AG09309 (cell line): ENCODE data around the gene COX7B2.

Source experiments
- DNase-seq: peaks from one replicate; pipeline ENCODE4 v3.0.0-alpha.2; 2010; ENCODE audit warnings: low read depth
- H3K4me3 ChIP-seq: 2 replicates; pipeline ENCODE4 v1.5.1; 2011; ENCODE audit warnings: mild to moderate bottlenecking, low read depth, low read length, moderate library complexity; ENCODE audit not compliant: control insufficient read depth
- TF ChIP-seq, protein P1 (sequence below): IDR thresholded peaks from 2 replicates; pipeline ENCODE4 v1.5.1; 2011; ENCODE audit warnings: mild to moderate bottlenecking, low read depth, low read length, inconsistent platforms; ENCODE audit not compliant: insufficient read depth, control insufficient read depth; ENCODE audit errors: missing control alignments

Gene COX7B2, protein sequence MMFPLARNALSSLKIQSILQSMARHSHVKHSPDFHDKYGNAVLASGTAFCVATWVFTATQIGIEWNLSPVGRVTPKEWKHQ

GRCh38 chr4:46909078-46909477 is at the start of gene COX7B2:
TSS of gene COX7B2 (minus strand) at chr4:46909245. CDS start at chr4:46735192, 174,053 bp downstream.
- no peak within 1 kb of the TSS for H3K4me3 ChIP-seq
- TF ChIP-seq, protein P1, sequence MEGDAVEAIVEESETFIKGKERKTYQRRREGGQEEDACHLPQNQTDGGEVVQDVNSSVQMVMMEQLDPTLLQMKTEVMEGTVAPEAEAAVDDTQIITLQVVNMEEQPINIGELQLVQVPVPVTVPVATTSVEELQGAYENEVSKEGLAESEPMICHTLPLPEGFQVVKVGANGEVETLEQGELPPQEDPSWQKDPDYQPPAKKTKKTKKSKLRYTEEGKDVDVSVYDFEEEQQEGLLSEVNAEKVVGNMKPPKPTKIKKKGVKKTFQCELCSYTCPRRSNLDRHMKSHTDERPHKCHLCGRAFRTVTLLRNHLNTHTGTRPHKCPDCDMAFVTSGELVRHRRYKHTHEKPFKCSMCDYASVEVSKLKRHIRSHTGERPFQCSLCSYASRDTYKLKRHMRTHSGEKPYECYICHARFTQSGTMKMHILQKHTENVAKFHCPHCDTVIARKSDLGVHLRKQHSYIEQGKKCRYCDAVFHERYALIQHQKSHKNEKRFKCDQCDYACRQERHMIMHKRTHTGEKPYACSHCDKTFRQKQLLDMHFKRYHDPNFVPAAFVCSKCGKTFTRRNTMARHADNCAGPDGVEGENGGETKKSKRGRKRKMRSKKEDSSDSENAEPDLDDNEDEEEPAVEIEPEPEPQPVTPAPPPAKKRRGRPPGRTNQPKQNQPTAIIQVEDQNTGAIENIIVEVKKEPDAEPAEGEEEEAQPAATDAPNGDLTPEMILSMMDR = no peak
- no peak for DNase-seq

- TF ChIP-seq, protein P1 = no peak
- no peak overlapping the region for H3K4me3 ChIP-seq
- DNase-seq = no peak
Observed at GRCh38 chr4:46956451-46956850, 47.4 kb upstream of the COX7B2 start.

GRCh38 chr4:46955601-46956000 is 46.6 kb upstream of the COX7B2 start:
- no peak overlapping the region for H3K4me3 ChIP-seq
- DNase-seq = no peak
- TF ChIP-seq, protein P1 = no peak

DNA sequence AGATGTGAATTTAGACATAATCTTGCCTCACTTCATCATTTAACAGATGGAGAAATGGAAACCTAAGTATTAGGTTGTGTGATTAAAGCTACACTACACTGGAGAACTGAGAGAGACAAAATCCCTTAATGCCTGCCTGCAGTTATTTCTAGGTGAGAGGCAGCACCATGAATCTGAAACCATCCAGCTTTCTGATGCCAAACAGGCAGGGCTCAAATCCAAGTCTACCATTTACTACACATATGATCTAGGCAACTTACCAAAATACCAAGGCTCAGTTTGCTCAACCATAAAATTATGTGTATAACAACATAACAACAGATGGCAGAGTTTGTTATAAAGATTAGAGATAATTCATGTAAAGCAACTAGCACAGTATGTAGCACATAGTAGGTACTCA is 45.6 kb upstream of the COX7B2 start:
- no peak for DNase-seq
- no peak overlapping the region for H3K4me3 ChIP-seq
- TF ChIP-seq, protein P1 = no peak

DNA sequence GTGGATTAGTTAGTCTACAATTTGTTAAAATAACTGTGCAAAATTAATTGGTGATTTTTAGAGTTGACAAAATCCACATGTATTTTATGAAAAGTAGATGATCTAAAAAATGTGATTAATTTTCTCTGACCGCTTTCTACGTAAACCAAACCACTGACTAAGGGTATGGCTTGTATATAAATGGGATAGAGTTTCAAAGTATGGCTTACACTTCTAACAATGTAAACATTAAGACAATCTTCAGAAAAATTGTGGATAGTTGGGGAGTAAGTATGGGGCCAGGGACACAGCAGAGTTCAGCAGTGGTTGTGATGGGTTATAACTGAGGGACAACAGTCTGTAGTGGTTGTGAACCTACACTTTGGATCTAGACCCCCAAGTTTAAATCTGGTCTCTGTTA is 44.5 kb upstream of the COX7B2 start:
- DNase-seq = no peak
- TF ChIP-seq, protein P1 = no peak
- H3K4me3 ChIP-seq = no peak overlapping the region

- no peak for DNase-seq
- TF ChIP-seq, protein P1 = no peak
- no peak overlapping the region for H3K4me3 ChIP-seq
Observed at GRCh38 chr4:46952451-46952850, 43.4 kb upstream of the COX7B2 start.

GRCh38 chr4:46950826-46951225 is 41.8 kb upstream of the COX7B2 start:
- DNase-seq = no peak
- no peak overlapping the region for H3K4me3 ChIP-seq
- TF ChIP-seq, protein P1 = no peak
